GM12878 (cell line): ENCODE measurements around the gene FIGNL2. TPM values are rescaled to one million over a fixed set of nuclear protein-coding genes. Genes with fewer than 3 reads are reported as not detected.

Source experiments
- ATAC-seq: fragments of 200-7000 bp; cut with Tn5 transposase; 3 replicates; pipeline ENCODE4 v1.9.1; 2020; ENCODE audit warnings: mild to moderate bottlenecking, moderate library complexity
- BruUV-seq: library from RNA; stranded (reverse); fragments of 400-500 nt; replicated peaks from 2 replicates; lab custom pipeline; 2021; lab: Mats Ljungman, UMichigan
- CTCF ChIA-PET: fragments of 300-600 bp; sonication (Branson Sonifier 250); formaldehyde crosslinking; extraction: SDS; loops from one replicate; lab custom pipeline; 2021; ENCODE audit warnings: inconsistent platforms; lab: Yijun Ruan, JAX
- POLR2A ChIA-PET: fragments of 350-600 bp; formaldehyde crosslinking; extraction: SDS; loops from one replicate; lab custom pipeline; 2021; ENCODE audit warnings: inconsistent platforms; lab: Charles Lee
- RAD21 ChIA-PET: fragments of 300-600 bp; sonication (Branson Sonifier 250); formaldehyde crosslinking; loops from one replicate; lab custom pipeline; 2023; ENCODE audit warnings: antibody characterized with exemption; ENCODE audit not compliant: unreplicated experiment; lab: Charles Lee
- SMC1A ChIA-PET: fragments of 300-600 bp; sonication (Branson Sonifier 250); formaldehyde crosslinking; loops from one replicate; lab custom pipeline; 2023; ENCODE audit not compliant: unreplicated experiment, uncharacterized antibody; lab: Charles Lee
- DNase-seq: peaks from one replicate; pipeline ENCODE4 v3.0.0-alpha.2; 2011; ENCODE audit warnings: low read depth, low spot score
- FAIRE-seq: peaks from 3 replicates; lab custom pipeline; 2011; peaks lifted over from hg19 to GRCh38; lab: Jason Lieb, UNC
- H2AFZ ChIP-seq: 2 replicates; pipeline ENCODE4 v1.6.0; 2011; ENCODE audit warnings: low read depth, low read length, control low read depth; ENCODE audit not compliant: control insufficient read depth
- H3K27ac ChIP-seq: 2 replicates; pipeline ENCODE4 v1.5.1; 2011; ENCODE audit warnings: control low read depth; ENCODE audit not compliant: control insufficient read depth, insufficient read depth
- H3K27me3 ChIP-seq, 2 experiments: replicated peaks in 1 of 2; 2 replicates each; pipeline versions ENCODE4 v1.6.0 to v1.6.1; 2011; ENCODE audit warnings: low read length in 1 of 2; ENCODE audit not compliant: control insufficient read depth in 2 of 2, insufficient read depth in 2 of 2
- H3K36me3 ChIP-seq, 2 experiments: 2 replicates each; pipeline ENCODE4 v1.5.1; 2011; ENCODE audit warnings: low read length in 1 of 2; ENCODE audit not compliant: control insufficient read depth in 2 of 2, insufficient read depth in 2 of 2
- H3K4me1 ChIP-seq: 2 replicates; pipeline ENCODE4 v1.6.1; 2011; ENCODE audit warnings: mild to moderate bottlenecking, low read length, moderate library complexity, mixed read lengths; ENCODE audit not compliant: control insufficient read depth, insufficient read depth
- H3K4me2 ChIP-seq: 2 replicates; pipeline ENCODE4 v1.6.0; 2011; ENCODE audit warnings: control low read depth; ENCODE audit not compliant: control insufficient read depth, insufficient read depth
- H3K4me3 ChIP-seq: fragments of 200-600 bp; sonication (generic); 2 replicates; pipeline ENCODE4 v1.5.1; 2016
- H3K79me2 ChIP-seq: 2 replicates; pipeline ENCODE4 v1.6.0; 2011; ENCODE audit warnings: low read length; ENCODE audit not compliant: control insufficient read depth, insufficient read depth
- H3K9ac ChIP-seq: 2 replicates; pipeline ENCODE4 v1.8.0; 2011; ENCODE audit warnings: low read length, control low read depth, mixed read lengths; ENCODE audit not compliant: control insufficient read depth, insufficient read depth
- H3K9me3 ChIP-seq: replicated peaks from 3 replicates; pipeline ENCODE4 v1.5.1; 2011; ENCODE audit warnings: mild to moderate bottlenecking, low read length; ENCODE audit not compliant: control insufficient read depth, insufficient read depth
- H4K20me1 ChIP-seq: 2 replicates; pipeline ENCODE4 v1.6.0; 2011; ENCODE audit not compliant: control insufficient read depth, insufficient read depth
- CEBPB ChIP-seq, 2 experiments: fragments of 150-350 bp in 1 of 2; IDR thresholded peaks; 2 replicates each; pipeline ENCODE4 v1.6.1; 2012 to 2014; ENCODE audit warnings: low read depth in 2 of 2, low read length in 2 of 2, borderline replicate concordance in 1 of 2, inconsistent platforms in 1 of 2
- CUX1 ChIP-seq: IDR thresholded peaks from 2 replicates; pipeline ENCODE4 v1.6.1; 2012; ENCODE audit warnings: improper control_type of control experiment, low read depth, low read length; ENCODE audit not compliant: insufficient replicate concordance
- IKZF2 ChIP-seq, 2 experiments: fragments of 450-650 bp; IDR thresholded peaks; 2 replicates each; pipeline ENCODE4 v1.6.1; 2017; ENCODE audit warnings: mild to moderate bottlenecking in 2 of 2, moderate library complexity in 2 of 2
- IRF5 ChIP-seq: fragments of 450-650 bp; IDR thresholded peaks from 2 replicates; pipeline ENCODE4 v1.6.1; 2017; ENCODE audit warnings: borderline replicate concordance
- RAD21 ChIP-seq: IDR thresholded peaks from 2 replicates; pipeline ENCODE4 v1.6.1; 2011; ENCODE audit warnings: mild to moderate bottlenecking, low read depth, low read length, moderate library complexity; ENCODE audit not compliant: insufficient read depth
- SMC3 ChIP-seq: IDR thresholded peaks from 2 replicates; pipeline ENCODE4 v1.6.1; 2011; ENCODE audit warnings: low read length, improper control_type of control experiment, borderline replicate concordance
- YBX1 ChIP-seq: fragments of 450-650 bp; IDR thresholded peaks from 2 replicates; pipeline ENCODE4 v1.6.1; 2016; ENCODE audit warnings: antibody characterized with exemption
- YY1 ChIP-seq: IDR thresholded peaks from 2 replicates; pipeline ENCODE4 v1.6.1; 2011; ENCODE audit warnings: low read depth, mild to moderate bottlenecking, low read length
- ZNF687 ChIP-seq: fragments of 450-650 bp; IDR thresholded peaks from 2 replicates; pipeline ENCODE4 v1.6.1; 2017; ENCODE audit warnings: mild to moderate bottlenecking, moderate library complexity
- WGBS: methylation state at CpG from one replicate; pipeline ENCODE4 v1.1.6; 2016; ENCODE audit warnings: low lambda C conversion rate; ENCODE audit not compliant: insufficient replicate concordance, insufficient coverage; ENCODE audit errors: missing lambda C conversion rate; 5-methylcytosine and 5-hydroxymethylcytosine counted together
- in situ Hi-C: fragments of 300-500 bp; cut with MboI; formaldehyde crosslinking; loops from 9 replicates; pipeline ENCODE4 v1.14.3; 2018; ENCODE audit warnings: mixed read lengths
- intact Hi-C: fragments of 100-400 bp; cut with micrococcal nuclease; formaldehyde crosslinking; loops from one replicate; pipeline ENCODE4 v1.14.2; 2022; ENCODE audit not compliant: unreplicated experiment
- polyA plus RNA-seq, 11 experiments: library from polyadenylated mRNA; depleted of rRNA in 4 of 11; unstranded in 6 of 11; stranded (reverse) in 5 of 11; fragments of >200 nt; fragmentation: Nextera tagmentation in 4 of 11; fragmentation: Illumina TruSeq in 1 of 11; extraction: Ambion mirVana in 4 of 11; extraction: Trizol in 1 of 11; gene quantifications; 1 replicate in 1 of 11; 2 replicates in 10 of 11; pipeline versions ENCODE4 v1.2.1 to v1.2.3, GENCODE V29; 2011 to 2016; ENCODE audit warnings: inconsistent platforms in 2 of 11, missing spikeins in 2 of 11, low read depth in 1 of 11
- total RNA-seq, 4 experiments: library from RNA; depleted of rRNA in 3 of 4; stranded (reverse); fragments of >200 nt in 3 of 4; fragmentation: Illumina TruSeq in 1 of 4; extraction: Trizol in 1 of 4; gene quantifications; 2 replicates each; pipeline versions ENCODE4 v1.2.1 to v1.2.3, GENCODE V29; 2013 to 2021
- TF ChIP-seq, protein P1 (sequence below): IDR thresholded peaks from 2 replicates; pipeline ENCODE4 v1.6.1; 2012; ENCODE audit warnings: low read depth, low read length, improper control_type of control experiment

FIGNL2 gene
- total and polyA plus RNA-seq, 10 of the 15 experiments (the other 5 are each of a cell fraction or from before 2014, with no cell fraction given) = not detected

DNA sequence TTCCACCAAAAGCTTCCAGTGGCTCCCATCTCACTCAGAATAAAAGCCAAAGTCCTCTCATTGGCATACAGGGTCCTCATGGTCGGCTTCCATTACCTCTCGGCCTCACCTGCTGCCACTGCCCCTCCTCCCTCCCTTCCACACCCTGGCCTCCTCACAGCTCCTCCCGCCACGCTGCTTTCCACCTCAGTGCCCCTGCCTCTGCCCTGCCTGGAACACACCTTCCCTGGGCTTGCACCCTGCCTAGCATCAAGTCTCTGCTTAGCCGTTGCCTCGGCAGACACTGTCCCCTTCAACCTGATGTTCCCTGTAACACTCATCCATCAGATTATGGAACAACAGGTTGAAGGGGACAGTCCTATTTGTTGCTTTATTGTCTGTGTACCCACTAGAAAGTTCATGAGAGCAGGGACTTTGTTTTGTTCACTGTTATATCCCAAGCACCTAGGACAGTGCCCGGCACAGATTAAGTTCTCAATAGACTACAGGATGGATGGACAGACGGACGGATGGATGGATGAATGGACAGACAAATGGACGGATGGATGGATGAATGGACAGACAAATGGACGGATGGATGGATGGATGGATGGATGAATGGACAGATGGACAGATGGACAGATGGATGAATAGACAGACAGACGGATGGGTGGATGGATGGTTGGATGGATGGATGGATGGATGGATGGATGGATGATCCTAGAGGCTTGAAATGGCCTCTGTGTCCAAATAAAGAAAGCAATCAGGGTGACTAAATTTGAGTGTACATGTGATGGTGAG lies 14.9 kb downstream of the FIGNL2 start:
- H3K27me3 ChIP-seq = peaks cover 0 to 7% of the 10 kb centered on the region in 2 experiments; a peak in 3 of 4 replicates
- CTCF ChIA-PET = no interaction called here
- H3K4me3 ChIP-seq = no peak overlapping the region
- POLR2A ChIA-PET = no interaction called here
- H3K36me3 ChIP-seq = no peaks in the 10 kb centered on the region
- no peaks in the 10 kb centered on the region for H4K20me1 ChIP-seq
- RAD21 ChIA-PET = no interaction called here
- FAIRE-seq (no peak), ATAC-seq (no peak), DNase-seq (no peak)
- no TSS peak for BruUV-seq
- no peak overlapping the region for H3K27ac ChIP-seq
- H3K9ac ChIP-seq = no peak overlapping the region
- SMC1A ChIA-PET = no interaction called here
- no peak overlapping the region for H2AFZ ChIP-seq
- intact Hi-C loops (no loop called here), in situ Hi-C loops (no loop called here)
- H3K79me2 ChIP-seq = no peaks in the 10 kb centered on the region
- no peaks in the 10 kb centered on the region; the same call in 1 of the 2 replicates for H3K4me1 ChIP-seq
- H3K4me2 ChIP-seq = no peak overlapping the region
- H3K9me3 ChIP-seq = no peaks in the 10 kb centered on the region
- WGBS = 23% methylated on average over 12 of the region's 12 CpGs
- TF ChIP-seq CEBPB (IDR thresholded peaks at IDR 0.05; ENCODE audit: borderline replicate concordance in 1 of 2, low read depth in 2 of 2, low read length in 2 of 2) (no peak), YBX1 (no peak), ZNF687 (no peak), SMC3 (no peak), RAD21 (no peak), IRF5 (no peak), CUX1 (no peak), YY1 (no peak), IKZF2 (IDR thresholded peaks at IDR 0.05) (no peak)
- TF ChIP-seq, protein P1, sequence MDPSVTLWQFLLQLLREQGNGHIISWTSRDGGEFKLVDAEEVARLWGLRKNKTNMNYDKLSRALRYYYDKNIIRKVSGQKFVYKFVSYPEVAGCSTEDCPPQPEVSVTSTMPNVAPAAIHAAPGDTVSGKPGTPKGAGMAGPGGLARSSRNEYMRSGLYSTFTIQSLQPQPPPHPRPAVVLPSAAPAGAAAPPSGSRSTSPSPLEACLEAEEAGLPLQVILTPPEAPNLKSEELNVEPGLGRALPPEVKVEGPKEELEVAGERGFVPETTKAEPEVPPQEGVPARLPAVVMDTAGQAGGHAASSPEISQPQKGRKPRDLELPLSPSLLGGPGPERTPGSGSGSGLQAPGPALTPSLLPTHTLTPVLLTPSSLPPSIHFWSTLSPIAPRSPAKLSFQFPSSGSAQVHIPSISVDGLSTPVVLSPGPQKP = no peak
